Endometrial microvascular endothelial cells (primary cell): ENCODE results near the gene ADISSP. TPM values are rescaled to one million over a fixed set of nuclear protein-coding genes. Genes with fewer than 3 reads are reported as not detected.

Experiments used
- in situ Hi-C: cut with HindIII; loops from 2 replicates; pipeline ENCODE4 v1.10.0; 2017; ENCODE audit warnings: low sequenced_read_pairs, low pct_unique_long_range_greater_than_20kb; ENCODE audit errors: inconsistent ontology term
- total RNA-seq: library from RNA; depleted of rRNA; stranded (reverse); fragments of >200 nt; gene quantifications from one replicate; pipeline ENCODE4 v1.2.3, GENCODE V29; 2015; ENCODE audit errors: inconsistent ontology term

ADISSP gene
- total RNA-seq, 1 donor from 2014 or later, result 85.9 TPM

DNA sequence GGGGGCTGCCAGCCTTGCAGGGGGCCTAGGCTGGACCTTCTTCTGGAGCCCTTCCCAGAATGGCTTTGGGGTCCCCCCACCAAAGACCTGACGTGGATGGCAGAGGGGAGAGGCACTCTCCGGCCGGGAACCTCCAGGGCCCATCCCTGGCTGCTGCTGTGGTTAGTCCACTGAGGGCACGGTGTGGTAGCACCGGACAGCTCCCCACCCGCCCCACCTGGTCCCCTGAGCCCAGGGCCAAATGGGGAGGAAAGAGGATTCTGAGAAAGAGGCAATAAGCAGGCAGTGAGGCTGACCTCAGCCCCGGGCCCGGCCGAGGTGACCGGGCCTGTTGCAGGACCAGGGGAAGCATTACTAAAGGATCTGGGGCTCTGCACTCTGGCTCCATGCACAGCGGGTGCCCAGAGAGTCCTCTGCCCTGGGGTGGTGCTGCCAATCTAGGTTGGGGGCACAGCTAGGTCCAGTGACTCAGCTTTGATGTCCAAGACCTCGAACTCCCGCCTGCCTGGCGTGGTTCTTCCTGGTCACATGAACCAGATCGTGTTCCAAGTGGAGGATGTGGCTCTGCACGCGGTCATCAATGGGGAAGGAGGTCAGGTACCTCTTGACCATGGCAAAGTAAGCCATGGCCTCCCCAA lies 16.8 kb upstream of the ADISSP start:
- in situ Hi-C loops, result no loop called here

DNA sequence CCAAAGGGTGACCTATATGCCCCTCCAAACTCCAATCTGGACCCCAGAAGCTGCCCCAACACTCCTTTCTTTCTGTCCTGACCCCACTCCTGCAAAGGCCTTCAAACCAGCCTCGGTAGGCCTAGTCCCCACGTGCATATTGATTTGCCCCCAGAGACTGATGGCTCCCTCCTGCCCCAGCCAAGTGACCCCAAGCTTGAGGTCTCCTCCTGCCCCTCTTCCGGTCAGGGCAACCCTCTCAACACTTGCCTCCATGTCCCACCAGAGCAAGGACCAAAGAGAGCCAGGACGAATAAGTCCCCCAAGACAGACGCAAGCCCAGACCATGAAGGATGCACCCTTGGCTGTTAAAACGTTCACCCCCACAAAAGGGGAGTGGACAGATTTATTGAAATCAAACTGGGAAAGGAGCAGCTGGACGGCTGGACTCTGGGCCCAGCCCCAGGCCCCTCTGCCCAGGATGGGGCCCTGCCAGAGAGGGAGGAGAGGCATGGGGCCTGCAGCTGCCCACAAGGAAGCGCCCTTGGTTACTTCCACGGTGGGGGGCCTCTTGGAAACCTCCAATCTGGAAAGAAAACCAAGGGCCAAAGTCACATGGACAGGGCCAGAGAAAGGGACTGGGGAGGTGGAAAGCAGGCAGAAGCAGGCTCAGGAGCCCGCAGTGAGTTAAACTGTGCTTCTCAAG lies 16.1 kb upstream of the ADISSP start:
- in situ Hi-C loops, result no loop called here

DNA sequence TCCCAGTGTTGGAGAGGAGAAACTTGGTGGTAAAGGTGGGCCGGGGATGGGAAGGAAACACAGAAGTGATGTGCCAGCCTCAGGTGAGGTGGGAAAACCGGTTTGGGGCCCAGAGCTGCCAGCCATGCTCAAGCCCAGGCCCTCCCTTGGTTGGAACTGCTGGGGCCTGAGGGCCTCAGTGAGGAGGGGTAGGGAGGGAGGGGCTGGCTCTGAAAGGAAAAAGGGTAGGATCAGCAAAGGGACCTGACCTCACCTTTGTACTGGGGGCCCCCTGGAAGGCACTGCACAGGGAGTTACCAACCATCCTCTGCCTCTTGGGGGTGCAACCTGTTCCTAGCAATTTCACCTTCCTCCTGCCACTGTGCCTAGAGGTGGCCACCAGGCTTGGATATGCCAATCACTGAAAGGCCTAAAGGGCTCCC lies 15.5 kb upstream of the ADISSP start:
- in situ Hi-C loops, result no loop called here

DNA sequence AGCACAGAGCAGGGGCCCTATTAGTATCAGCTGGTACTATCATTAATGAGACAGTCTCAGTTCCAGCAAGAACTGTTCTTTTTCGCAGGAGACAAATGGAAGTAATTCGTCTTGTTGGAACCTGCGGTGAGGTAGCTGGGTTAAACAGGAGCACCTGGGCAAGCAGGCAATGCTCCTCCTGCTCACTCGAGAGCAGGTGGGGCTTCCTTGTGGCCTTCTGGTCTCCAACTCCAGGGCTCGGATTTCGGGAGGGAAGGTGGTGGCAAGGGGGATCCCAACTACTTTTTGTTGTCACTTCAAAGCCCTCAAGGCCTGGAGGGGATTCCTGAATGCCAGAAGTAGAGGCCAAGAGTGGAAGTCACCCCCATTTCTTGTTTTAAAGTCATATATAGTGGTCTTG lies 15.0 kb upstream of the ADISSP start:
- in situ Hi-C loops, result no loop called here

GRCh38 chr20:3781153-3781910 lies 13.8 kb upstream of the ADISSP start, which contains the start of gene SPEF1:
TSS of gene SPEF1 (minus strand) at chr20:3781448. CDS start at chr20:3781287, 161 bp downstream.
- in situ Hi-C loops, result no loop called here

DNA sequence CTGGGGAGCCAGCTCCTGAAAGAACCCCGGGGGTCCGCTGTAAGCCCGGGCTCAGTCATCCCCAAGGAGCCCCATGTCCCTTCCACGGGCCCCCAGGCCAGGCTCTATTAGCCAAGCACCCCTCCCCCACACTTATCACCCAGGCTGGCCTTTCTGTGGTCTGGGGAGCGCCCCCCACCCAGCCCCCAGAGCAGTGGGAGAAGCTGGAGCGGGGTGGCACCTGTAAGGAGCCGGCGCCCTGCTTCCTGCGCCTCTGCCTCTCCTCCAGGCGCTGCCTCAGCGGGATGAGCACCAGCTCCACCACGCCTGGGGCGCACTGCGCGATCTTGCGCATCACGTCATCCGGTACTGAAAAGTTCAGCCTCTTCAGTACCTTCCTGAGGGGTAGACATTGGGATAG lies 11.4 kb upstream of the ADISSP start:
- in situ Hi-C loops, result no loop called here

DNA sequence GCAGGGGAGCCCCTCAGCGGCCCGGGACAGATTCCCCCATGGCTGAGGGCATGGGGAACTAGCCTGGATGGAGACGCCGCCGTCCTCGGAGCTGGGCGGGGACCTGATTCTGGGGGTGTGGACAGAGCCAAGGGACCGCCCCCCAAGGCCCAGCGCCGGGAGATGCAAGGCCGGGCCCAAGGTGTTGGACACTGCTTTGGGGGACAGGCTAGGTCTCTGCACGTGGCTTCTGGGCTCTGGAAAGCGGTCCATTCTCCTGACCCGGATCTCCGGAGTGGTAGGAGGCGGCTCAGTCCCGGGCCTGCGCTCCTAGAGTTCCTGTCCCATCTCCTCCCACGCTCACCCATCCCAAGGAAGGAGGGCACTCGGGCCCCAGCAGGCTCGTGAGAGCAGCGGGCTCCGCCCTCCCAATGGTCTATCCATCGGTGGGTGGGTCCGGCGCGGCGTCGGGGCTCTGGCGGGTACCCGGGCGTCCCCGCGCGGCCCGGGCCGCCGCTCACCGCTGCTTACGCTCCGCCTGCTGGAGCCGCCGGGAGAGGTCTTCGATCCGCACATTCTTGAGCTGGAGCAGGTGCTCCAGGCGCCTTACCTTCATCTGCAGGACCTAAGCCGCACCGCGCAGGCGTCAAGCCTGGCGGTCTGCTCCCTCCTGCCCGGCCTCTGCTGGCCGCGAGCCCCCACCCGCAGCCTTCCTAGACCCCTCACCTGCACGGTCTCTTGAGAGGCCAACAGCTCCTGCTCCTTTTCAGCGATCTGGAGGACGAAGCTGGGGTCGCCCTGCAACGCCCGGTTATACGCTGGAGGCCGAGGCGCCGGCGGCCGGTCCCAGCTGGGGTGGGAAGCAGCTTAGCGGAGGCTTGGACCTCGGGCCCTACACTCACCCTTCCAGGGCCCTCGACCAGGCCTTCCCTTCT lies 10.4 kb upstream of the ADISSP start:
- in situ Hi-C loops, result no loop called here

DNA sequence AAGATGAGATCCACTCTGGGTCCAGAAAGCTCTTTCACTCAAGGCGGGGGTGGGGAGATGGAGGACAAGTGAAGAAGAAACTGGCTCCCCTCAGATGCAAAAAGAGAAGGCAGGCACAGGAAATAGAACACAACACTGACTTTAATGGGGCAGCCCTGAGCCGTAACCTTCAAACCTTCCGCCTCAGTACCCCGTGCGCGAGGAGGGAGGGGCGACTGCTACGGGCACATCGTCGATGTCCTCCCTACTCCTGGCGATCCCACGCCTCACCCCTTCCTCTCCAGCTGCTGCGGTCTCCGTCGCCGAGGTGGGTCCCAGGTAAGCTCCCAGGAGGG lies 9.8 kb upstream of the ADISSP start:
- in situ Hi-C loops, result no loop called here

GRCh38 chr20:3775457-3776108 lies 8.0 kb upstream of the ADISSP start:
- in situ Hi-C loops, result no loop called here

GRCh38 chr20:3771552-3772058 lies 4.1 kb upstream of the ADISSP start:
- in situ Hi-C loops, result no loop called here

DNA sequence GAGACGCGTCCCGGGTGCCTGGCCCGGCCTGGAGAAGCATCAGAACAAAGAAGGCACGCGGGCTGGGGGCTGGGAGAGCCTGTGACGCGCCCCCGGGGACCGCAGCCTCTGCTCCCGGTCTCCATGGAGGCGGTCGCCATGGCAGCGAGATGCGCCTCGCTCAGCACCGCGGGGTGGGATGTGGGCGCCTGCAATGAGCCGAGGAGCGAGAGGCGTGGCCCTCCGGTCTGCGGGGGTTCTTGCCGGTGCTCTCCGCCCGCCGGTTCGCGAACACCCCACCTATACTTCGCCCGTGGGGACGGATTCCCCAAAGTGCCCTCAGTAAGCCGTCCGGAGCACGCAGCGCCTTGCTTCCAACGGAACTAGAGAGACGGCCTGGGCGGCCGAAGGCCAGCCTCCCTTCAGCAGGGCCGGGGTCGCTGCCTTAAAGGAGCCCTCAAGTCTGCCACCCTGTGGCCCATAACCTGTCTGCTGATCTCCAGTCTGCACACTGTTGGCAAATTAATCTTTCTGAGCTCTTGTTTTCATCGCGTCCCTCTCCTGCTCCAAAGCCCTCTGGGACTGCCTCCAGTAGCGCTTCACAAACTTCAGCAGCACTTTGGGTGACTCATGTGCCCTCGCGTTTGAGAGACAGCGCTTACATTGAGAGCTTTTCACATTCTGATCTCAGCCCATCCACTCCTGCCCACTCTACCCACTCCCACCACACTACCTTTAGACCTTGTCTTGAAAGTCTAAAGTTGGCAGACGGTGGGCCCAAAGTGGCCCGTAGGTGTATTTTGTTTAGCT lies 983 bp upstream of the ADISSP start:
- in situ Hi-C loops, result no loop called here

DNA sequence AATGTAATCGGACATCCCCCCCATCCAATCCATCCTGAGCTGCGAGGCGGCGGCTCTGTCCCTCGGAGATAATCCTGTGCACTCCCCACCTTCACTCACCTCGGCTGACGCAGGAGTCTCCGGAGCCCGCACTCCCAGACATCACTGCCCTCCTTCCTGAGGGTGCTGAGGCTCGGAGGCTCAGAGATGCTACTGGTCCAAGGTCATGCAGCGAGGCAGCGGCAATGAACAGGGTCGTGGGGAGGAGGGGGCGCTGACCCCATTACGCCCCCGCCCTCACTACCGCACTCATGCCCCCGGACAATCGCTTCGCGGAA lies 485 bp downstream of the ADISSP start:
- in situ Hi-C loops, result no loop called here

- in situ Hi-C loops, result no loop called here
These were observed 987 bp downstream of the ADISSP start for GRCh38 chr20:3766422-3767109.

GRCh38 chr20:3765171-3765882 lies 2.2 kb downstream of the ADISSP start:
- in situ Hi-C loops, result no loop called here

DNA sequence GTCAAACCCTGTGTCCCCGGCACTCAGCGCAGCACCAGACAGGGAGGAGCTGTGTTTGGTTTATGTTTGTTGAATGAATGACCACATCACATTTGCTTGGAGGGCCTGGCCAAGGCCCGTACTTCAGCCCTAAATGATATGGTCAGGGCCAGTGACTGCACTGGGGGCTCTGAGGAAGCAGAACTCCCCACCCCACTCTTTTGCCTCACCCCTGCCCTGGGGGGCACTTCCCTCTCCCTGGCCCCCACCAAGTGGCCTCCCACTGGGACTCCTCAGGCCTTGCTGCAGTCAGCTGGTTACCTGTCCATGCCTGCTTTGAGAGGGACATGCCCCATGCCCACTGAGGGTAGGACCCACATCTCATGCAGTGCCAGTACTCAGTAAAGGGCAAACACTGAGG lies 2.9 kb downstream of the ADISSP start:
- in situ Hi-C loops, result no loop called here

DNA sequence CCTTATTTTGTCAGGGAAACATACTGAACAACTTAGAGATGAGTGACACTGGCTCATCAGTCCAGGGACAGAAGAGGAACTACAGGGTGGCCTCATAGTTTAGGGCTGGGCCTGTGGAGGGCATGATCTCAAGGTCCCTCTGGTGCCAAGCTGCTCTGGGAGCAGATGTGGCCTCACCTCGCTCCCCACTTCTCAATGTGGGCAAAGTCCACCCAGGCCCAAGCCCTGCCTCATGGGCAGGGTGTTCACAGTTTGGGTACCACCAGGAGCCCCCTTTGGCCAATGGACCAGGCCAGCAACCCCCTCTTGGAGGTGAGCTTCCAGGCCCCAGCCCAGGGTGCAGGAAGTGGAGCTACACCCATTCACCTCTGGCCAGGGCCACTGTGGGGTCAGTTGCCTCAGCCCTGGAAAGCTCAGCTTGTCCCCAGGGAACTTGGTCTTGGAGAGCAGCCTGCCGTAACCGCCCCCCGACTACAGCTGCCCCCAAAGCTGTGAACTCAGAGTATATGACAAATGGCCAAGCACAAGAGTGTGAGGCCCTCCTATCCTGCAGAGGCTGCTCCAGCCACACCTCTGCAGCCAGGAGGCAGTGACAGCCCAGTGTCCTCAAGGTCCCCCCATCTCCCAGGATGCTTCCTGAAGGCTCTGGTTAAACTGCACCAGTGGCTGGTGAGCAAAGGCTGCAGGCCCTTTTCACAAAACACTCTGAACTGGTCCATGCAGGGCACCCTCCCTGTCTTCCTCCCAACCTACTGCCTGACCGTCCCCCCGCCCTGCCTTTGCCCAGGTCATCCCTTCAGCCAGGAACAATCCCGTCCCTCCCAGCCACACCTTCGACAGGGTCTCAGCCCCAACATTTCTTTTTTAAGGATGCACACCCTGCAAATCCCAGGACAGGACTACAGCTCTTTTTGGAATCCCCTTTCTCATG lies 3.6 kb downstream of the ADISSP start:
- in situ Hi-C loops, result no loop called here
